Muscle of arm (tissue), 14 donors: ENCODE data around the gene TMED6. TPM values are rescaled to one million over a fixed set of nuclear protein-coding genes. Genes with fewer than 3 reads are reported as not detected.

Experiments
- DNase-seq: peaks from one replicate; pipeline ENCODE4 v3.0.0-alpha.2; 2013
- long read RNA-seq, 11 donors: transcript quantifications; one replicate each; lab custom pipeline, GENCODE V29; 2026
- polyA plus RNA-seq, 12 donors: library from polyadenylated mRNA; unstranded; fragments of 120-200 nt; gene quantifications; one replicate each; pipeline ENCODE4 v1.2.1, GENCODE V29; 2013; ENCODE audit not compliant: insufficient read length in 12 of 12

The TMED6 gene
- polyA plus RNA-seq = 1 to 10 TPM in 9 of 12 donors, under 1 TPM in 1, not detected in 2; 0.90 to 2.2 (median 1.4) TPM
- long read RNA-seq, donor 1, partial matches to known transcripts = 0 of 1 reads
- long read RNA-seq, donor 1, other reads (novel, unspliced or antisense) = 0 of 1 reads
- long read RNA-seq, donor 2 = 0 reads
- long read RNA-seq, donor 3 = 0 reads
- long read RNA-seq, donor 4 = 0 reads
- long read RNA-seq, donor 5 = 0 reads
- long read RNA-seq, donor 6 = 0 reads
- long read RNA-seq, donor 7 = 0 reads
- long read RNA-seq, donor 8 = 0 reads
- long read RNA-seq, donor 9 = 0 reads
- long read RNA-seq, donor 10 = 0 reads
- long read RNA-seq, donor 11 = 0 reads

- no peak for DNase-seq
These were observed at the start of gene TMED6 for GRCh38 chr16:69351309-69352027. TMED6 (minus strand) TSS chr16:69351786; CDS start chr16:69351753, 33 bp downstream.

DNA sequence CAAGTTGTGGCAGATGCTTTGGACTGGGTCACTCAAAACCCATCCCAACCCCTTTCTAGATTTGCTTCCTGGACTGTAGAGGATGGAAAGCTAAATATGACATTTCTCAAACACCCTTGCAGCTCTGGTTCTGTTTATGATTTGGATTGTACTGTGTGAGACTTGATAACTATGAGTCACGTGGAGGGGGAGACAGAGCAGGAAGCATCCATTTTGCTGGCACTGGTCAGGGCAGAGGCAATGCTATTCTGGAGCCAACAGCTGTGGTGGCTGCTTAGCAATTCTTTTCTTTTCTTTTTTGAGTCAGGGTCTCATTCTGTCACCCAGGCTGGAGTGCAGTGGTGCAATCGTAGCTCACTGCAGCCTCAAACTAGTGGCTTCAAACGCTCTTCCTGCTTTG is 47.8 kb upstream of the TMED6 start:
- DNase-seq = no peak

- peak; percentile 44 for DNase-seq
These were observed 46.4 kb upstream of the TMED6 start for GRCh38 chr16:69397821-69398521.

- peak; percentile 91 for DNase-seq
These were observed 44.8 kb upstream of the TMED6 start for GRCh38 chr16:69396187-69397061.

DNA sequence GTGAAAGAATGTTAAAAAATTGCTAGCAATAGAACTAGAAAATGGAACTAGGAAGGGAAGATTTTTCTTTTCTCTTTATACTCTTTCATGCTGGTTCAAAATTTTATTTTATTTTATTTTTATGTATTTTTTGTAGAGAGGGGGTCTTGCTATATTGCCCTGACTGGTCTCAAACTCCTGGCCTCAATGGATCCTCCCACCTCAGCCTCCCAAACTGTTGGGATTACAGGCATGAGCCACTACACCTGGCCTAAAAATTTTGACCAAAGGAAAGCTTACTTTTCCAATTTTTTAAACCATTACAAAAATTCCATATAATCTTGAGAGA is 44.2 kb upstream of the TMED6 start:
- no peak for DNase-seq

GRCh38 chr16:69393898-69394849 is 42.6 kb upstream of the TMED6 start:
- DNase-seq = no peak

GRCh38 chr16:69386596-69386995 is 35.0 kb upstream of the TMED6 start:
- no peak for DNase-seq

GRCh38 chr16:69384974-69385373 is 33.4 kb upstream of the TMED6 start:
- DNase-seq = no peak

GRCh38 chr16:69382421-69382820 is 30.8 kb upstream of the TMED6 start:
- DNase-seq = no peak

GRCh38 chr16:69381231-69381630 is 29.6 kb upstream of the TMED6 start:
- DNase-seq = no peak

DNA sequence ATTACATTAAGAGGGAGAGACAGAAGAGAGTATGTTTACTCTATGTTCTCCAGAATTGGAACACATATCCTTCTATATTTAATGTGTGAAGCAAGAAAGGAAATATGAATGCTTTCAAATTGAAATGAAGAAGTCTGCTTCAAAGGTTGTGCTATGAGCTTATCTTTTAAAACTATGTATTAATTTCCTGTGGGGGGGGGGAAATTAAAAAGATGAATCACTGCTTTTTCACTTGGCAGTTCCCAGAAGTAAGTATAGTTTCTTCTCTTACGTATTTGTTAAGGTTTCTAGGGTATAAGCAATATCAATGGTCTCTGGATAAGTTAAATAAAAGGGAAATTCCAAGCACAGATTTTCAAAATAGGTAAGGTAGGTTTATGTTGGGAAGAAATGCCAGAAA is 27.2 kb upstream of the TMED6 start:
- DNase-seq = no peak

GRCh38 chr16:69378036-69378435 is 26.4 kb upstream of the TMED6 start:
- no peak for DNase-seq

DNA sequence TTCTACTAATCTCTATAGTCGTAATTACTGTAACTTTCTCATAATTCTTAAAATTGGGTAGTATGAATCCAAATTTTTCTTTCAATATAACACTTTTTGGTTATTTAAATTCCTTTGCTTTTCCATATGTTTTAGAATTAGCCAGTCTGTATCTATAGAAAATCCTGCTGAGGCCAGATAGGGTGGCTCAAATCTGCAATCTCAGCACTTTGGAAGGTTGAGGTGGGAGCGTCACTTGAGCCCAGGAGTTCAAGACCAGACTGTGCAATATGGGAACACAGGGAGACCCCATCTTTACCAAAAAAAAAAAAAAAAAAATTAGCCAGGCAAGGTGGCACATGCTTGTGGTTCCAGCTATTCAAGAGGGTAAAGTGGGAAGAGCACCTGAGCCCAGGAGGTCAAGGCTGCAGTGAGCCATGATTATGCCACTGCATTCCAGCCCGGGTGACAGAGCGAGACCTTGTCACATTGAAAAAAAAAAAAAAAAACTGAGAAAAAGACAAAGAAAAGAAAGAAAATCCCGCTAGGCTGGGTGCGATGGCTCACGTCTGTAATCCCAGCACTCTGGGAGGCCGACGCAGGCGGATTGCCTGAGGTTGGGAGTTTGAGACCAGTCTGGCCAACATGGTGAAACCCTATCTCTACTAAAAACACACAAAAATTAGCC is 24.9 kb upstream of the TMED6 start:
- no peak for DNase-seq

- DNase-seq = no peak
These were observed 21.4 kb upstream of the TMED6 start for GRCh38 chr16:69373019-69373418.

DNA sequence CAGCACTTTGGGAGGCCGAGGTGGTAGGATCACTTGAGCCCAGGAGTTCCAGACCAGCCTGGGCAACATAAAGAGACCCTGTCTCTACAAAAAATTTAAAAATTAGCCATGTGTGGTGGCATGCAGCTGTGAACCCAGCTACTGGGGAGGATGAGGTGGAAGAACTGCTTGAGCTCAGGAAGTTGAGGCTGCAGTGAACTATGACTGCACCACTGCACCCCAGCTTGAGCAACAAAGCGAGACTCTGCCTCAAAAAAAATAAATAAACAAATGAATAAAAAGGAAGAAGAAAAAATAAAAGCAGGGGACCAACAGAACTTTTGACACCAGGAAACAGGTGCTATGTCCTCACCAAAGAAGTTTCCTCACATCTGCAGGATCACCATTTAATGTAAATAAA is 20.0 kb upstream of the TMED6 start:
- no peak for DNase-seq

GRCh38 chr16:69368866-69369265 is 17.3 kb upstream of the TMED6 start:
- no peak for DNase-seq

GRCh38 chr16:69367980-69368379 is 16.4 kb upstream of the TMED6 start:
- no peak for DNase-seq

DNA sequence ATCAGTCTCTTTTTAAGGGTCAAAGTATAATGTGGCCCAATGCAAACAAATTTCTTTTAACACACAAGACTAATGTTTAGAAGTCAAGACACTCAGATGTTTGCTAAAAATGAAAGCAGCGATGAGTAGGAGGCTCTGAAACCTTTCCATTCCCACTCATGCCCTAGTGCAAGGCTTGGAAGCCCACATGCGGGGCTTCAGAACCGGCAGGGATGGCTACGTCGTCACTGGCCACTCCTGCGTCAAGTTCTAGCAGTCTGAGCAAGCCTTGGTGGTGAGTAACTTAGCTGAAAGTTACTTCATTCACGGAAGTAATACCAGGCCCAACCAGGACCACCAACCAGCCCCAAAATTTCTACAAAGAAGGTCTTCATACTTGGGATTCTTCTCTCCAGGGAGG is 14.8 kb upstream of the TMED6 start:
- no peak for DNase-seq

- DNase-seq = no peak
These were observed 14.3 kb upstream of the TMED6 start for GRCh38 chr16:69365901-69366300.

DNA sequence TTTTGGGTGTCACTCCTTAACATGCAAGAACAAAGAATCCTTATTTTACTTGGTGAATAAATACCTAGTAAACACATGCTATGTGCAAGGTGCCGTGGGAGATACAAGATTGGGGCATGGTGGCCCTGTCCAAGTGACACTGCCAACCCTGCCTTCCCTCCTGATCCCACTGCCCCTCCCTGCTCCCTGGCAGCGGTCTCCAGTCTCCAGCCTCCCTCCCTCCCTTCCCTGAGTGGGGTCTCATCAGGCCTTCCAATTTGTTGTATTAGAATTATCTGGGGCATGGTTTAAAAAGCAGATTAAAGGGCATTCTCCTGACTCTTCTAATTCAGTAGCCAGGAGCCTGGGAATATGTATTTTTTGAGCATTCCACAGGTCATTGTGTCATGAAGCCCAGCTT is 12.5 kb upstream of the TMED6 start:
- DNase-seq = no peak
